Neural progenitor cell (in vitro differentiated cells): ENCODE results near the gene RAB17.

ENCODE experiments used
- CTCF ChIP-seq: fragments of 200-600 bp; sonication (generic); IDR thresholded peaks from 2 replicates; pipeline ENCODE4 v1.5.1; 2017; ENCODE audit warnings: antibody characterized with exemption, mild to moderate bottlenecking
- EZH2 ChIP-seq: fragments of 200-600 bp; sonication (generic); IDR thresholded peaks from 2 replicates; pipeline ENCODE4 v1.6.1; 2017; ENCODE audit warnings: antibody characterized with exemption, mild to moderate bottlenecking, moderate library complexity
- EZH2phosphoT487 ChIP-seq: fragments of 200-600 bp; sonication (generic); IDR thresholded peaks from 2 replicates; pipeline ENCODE4 v1.6.1; 2017; ENCODE audit warnings: antibody characterized with exemption

DNA sequence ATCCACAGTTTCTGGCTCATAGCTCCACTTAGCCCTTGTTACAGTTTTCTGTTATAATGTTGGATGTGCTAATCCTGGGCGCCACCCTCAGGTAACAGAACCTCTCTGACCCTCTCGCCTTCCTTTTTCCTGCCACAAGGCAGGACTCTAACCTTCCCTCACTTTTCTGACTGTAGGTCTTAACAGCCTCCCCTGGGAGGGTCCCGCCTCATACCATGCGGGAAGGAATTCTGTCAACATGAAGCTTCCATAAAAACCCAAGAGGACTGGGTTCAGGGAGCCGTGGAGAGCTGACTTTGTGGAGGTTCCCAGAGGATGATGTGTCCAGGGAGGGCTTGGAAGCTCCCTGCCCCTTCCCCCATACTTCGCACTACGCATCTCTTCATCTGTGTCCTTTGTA, 11.9 kb upstream of the RAB17 start:
- no peak for TF ChIP-seq CTCF
- TF ChIP-seq EZH2phosphoT487 = no peak
- no peak for TF ChIP-seq EZH2
